Ammon's horn (tissue), 1 donor: ENCODE results near the gene DCTN3.

Source experiments
- DNase-seq: peaks from one replicate; pipeline ENCODE4 v3.0.0-alpha.2; 2016; ENCODE audit warnings: low spot score

Gene DCTN3

DNA sequence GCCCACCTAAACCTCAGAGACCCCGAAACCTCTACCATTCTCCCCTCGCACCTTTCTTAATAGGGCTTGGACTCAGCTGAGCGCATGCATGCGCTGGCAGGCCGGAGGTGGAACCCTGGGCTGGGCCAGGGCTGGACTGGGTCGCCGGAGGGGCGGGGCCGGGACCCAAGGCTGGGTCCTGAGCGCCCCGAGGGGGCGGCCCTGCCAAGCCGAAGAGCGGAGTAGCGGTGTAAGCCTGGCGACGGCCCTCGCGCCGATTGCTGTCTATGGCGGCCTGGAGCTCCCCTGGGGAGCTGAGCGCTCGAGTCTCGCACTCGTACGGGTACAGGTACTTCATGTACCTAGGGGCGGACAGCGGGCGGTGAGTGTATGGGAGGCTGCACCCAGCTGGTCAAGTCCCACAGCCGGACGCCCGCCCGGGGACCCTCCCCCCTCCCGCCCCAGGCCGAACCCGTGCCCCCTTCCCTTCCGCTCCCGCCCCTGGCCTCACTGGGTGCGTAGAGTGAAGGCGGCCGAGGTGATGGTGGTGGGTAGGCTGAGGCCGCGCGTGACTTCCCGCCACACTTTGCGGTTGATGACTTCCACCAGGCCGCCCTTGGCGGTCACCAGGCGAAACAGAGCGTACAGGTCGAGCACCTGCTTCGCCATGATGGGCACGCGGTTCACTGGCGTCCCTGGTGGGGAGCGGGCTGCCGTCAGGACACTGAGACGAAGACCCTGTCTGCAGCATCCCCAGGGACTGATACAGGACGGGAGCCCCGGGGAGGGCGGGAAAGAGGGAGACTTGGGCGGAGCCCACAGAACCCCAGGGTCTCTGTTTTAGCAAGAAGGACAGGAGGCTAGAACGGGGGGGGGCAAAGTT, 3.3 kb upstream of the DCTN3 start:
- DNase-seq, result no peak

DNA sequence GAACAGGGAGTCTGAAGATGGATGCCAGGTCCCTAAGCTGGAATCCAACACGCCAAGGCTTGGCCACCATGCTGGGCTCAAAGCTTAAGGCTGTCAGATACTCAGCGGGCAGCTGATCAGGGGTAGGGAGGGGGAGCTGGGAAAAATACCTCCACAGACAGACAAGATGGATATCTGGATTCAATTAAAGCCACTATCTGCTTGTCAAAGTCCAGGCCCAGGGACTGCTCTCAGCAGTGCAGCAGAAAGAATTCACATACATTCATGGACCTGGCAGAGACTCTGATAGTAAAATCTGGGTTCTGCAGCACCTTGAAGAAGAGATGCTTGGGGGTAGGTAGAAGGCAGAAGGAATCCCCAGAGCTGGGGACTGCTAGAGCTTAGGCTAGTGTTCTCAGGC, 5.2 kb downstream of the DCTN3 start:
- DNase-seq, result no peak

DNA sequence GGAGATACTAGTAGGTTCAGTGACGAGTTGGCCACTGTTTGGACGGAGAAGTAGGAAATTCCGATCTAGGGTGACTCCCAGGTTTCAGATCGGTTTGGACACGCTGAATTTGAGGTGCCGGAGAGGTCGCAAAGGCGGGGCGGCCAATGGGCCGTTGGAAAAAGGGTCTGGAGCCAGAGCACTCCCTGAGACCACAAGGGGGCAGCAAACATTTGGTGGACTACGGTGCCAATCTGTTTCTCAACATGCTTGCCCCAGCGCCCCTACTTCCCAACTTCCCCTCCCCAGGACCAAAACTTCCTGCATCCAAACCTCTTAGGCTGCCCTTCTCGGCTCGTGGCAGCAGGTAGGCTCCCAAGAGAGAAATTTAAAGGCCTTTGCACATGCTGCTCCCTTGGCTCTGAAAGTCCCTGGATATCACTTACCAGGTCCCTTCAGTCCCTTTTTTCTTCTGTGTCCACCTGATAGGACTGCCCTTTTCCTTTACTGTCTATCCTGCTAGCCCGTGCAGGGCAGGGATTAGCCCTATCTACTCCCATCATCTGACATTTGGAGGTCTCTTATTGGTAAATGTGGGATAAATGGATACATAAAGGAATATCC, 7.4 kb downstream of the DCTN3 start:
- peak; percentile 90 for DNase-seq

DNA sequence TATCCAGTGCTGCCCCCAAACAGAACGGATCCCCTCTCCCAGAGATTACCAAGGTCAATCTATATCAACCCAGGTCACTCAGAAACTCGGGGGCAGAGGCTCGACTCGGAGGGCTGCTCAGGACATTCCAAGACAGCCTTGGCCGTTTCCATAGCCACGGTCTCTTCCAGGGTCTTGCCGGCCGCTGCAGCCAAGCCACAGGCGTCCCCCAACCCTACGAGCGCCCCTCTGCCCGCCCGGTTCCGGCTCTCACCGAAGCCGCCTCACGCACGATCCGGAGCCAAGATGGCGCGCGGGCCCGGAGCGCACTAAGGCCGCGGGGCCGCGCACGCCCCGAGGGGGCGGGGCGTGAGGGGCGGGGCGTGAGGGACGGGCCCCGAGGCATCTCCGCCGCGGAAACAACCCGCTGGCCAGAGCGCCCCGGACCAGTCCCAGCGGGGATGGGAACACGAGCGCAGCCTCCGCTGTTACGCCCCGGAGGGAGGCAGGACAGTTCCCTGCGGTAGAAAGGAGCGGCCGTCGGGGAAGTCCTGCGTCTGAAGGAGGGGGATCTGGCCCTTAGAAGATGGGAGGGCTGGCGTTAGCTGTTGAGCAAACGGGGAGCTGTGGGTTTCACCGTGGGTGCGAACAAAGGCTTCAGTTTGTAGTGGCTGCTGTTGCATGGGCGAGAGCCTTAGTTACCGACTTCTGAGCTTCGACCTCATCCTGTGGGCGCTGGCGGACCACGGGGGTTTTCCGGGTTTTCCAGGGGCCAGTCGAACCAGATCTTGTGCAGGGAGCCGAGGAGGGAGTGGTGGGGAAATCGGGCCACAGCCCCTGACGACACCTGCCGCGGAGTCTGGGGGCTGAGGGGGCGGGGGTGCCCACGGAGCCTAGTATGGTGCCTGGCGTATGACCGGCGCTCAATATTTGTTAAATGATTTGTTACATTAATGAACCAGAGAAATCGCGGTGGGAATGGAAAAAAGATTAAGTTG, 8.2 kb downstream of the DCTN3 start, which contains the start of gene RPP25L:
Gene RPP25L (minus strand): TSS at position 287 of the 977 bp plus-strand sequence. CDS start 801 bp downstream, outside the sequence.
- DNase-seq, result peak; percentile 90

DNA sequence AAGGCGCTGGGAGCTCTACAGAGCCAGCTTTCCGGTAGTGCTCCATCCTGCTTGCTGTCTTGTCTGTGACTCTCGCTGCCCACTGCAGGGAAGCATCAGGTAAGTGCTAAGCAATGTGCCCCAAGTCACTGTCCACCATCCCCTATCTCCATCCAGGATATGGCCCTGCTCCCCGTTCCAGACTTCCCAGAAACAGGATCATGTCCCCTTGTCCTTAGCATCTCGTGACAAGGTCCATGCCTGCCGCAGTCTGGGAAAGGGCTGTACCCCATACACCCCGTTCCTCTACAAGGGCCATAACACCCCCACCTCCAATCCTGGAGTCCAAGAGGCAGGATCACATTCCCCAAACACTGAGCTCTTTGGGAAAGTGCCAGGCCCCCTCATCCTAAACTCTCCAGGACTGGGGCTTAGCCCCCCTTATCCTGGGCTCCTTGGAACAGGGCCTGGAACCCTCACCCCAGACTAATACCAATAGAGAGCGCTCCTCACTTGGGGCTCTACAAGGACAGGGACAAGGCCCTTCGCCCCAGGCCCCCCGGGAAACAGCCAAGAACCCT, 9.0 kb downstream of the DCTN3 start:
- no peak for DNase-seq

DNA sequence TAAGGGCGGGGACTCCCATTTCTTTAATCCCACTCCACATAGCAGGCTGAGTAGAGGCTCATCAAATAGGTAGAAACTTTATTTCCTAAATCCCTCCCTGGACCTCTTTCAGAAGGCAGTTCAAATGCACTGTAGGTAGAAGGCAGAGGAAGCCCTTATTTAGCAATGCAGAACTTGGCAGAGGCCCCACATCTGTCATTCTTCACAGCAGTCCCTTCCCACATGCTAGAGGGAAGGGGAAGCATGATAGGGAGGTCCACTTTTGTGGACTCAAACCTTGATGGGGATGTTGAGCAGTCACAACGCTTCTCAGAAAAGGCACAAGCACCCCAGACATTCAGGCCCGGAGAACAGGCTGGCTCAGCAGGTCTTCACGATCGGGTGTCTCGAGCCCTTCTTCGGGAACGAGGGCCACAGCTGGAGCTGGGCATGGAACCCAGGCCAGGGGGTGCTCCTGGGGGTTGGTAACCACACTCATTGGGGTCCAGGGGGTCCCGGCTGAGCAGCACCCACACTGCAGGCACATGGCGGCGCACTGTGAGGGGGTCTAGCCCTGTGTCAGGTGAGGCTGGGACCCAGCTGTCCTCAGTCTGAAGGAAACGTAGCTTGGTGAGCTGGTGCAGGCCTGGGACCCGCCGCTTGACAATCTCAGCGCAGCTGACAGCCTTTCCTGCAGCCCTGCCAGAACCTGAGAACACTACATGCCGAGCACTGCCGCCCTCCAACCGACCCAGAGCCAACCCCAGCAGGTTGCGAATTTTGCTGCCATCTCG, 9.7 kb downstream of the DCTN3 start:
- no peak for DNase-seq

DNA sequence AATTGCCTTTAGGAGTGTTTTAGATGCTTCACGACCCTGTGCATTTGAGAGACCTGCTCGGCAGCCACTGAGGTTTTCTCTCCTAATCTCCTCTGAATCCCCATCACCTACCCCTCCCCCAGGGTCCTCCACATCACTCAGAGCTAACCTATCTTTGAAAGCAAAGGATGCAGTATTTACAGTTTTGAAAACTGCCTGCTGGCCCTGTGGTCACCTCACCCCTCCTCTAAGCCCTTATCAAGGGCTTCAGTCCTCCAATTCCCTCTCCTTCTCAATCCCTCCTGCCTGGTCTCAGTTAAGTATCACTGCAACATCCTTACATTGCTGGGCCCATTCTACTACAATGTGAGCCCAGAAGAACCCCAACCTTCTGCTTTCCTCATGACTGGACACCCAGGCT, 13.0 kb downstream of the DCTN3 start:
- no peak for DNase-seq

DNA sequence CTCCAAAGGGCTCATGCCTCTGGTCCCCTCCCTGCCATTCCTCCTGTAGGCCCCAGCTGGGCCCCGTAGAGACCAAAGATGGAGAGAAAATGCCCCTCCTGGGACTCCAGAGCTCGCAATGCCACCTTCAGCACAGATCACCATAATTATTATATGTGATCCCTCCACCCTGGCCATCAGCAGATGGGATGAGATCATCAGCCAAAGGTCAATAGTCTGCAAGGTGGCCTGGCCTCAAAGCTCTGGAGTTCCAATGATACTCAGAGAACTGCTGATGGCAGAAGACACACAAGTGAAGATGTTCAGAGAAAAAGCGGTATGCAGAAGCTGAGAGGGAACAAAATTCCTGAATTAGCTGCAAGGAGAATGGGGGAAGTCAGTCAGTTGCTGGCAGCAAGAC, 13.4 kb downstream of the DCTN3 start:
- no peak for DNase-seq

DNA sequence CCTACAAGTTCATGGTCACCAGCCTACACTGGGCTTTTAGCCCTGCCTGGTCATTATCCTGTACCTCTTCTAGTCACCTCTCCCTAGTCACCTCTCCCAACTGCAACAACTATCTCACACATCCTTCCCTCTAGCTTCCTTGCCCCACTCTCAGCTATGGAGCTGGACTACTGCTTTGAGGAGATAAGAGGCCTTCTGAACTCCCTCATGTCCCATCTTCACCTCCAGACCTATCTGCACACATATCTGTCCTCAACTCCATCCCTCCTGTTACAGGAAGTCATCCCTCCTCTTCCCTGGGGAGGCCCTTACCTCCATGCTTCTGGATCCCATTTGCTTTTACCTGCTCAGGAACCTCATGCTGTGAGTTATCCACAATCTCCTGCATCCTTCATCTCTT, 14.1 kb downstream of the DCTN3 start:
- DNase-seq, result no peak

DNA sequence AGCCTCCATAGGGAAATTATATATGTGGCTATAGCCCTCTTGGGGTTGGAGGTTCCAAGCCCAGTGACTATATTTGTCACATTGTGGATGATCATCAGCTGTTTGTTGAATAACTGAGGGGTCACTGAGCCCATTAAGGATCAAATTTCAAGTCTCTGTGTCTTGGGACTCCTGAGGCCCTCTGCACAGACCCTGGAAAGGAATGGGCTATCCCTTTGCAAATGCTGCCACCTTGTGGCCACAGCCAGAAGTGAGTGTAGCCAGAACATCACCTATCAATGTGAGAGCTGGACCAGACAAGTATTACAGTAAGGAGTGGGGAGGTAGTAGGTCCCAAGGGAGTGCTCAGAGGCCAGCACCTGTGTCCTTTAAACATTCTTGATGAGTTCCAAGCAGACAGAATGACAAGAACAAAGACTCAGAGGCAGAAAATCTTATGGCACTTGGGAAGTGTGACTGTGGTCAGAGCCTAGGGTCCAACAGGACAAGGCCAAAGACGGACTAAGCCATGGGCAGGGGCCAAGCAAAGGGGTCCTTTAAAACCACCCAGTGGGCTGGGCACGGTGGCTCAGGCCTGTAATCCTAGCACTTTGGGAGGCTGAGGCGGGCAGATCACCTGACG, 16.6 kb downstream of the DCTN3 start:
- peak; percentile 90 for DNase-seq

DNA sequence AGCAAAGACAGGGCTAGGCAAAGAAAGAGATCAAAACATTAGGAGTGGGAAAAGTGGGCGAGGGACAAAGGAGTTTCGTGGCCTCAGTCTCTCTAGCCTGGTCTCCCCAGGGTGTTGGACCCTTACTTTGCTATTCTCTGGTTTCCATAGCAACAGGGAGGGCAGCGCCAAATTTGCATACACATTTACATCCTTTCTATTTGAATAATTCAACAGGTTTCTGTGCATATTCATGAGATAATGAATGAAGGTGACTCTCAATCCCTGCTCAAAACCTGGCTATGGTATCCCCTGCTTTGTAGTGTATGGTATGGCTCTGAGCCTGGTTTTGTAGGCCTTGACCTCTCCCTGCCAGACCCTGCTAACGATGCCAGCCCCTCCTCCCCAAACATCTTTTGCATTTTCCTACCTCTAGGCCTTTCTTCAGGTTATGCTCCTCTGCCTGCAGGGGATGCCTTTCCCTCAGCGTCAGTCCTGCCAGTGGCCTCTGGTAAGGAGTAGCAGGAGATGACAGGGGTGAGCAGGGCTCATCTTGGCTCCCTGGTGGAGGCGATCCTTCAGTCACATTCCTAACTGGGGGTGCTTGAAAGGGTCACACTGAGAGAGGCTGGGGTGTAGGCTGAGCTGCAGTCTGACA, 18.2 kb downstream of the DCTN3 start:
- DNase-seq, result no peak

DNA sequence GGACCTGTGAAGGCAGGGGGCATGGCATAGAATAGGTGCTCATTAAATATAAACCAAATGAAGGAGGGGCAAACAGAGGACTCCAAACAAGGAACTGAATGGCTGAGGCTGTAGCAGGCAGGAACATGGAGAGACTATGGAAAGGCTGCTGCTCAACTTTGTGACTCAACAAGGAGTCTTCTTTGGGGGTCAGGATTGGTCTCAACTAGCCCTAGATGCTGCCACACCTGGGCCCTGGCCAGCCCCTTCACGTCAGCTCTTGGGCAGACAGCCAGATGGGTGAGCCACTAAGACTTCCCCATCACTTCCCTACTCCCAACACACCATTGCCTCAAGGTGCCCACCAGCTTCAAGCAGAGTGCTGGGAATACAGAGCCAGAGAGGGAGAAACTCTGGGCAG, 19.4 kb downstream of the DCTN3 start:
- DNase-seq, result no peak

DNA sequence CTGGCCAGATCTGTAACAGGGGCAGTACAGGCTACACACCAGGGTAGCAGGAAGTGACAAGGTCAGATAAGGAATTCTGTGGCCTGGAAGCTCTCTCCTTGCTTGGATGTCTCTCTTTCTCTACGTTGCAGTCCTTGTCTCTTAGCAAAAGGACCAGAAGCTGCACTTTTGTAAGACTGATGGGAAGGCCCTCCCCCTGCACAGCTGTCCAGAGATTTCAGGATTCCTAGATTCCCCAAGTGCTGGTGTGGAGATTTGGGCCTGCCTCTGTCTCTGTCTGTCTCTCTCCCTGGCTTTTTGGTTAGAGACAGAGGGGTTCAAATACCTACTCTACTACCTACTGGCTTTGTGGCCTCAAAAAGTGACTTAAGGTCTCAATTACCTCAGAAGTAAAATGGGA, 20.7 kb downstream of the DCTN3 start:
- DNase-seq, result no peak

DNA sequence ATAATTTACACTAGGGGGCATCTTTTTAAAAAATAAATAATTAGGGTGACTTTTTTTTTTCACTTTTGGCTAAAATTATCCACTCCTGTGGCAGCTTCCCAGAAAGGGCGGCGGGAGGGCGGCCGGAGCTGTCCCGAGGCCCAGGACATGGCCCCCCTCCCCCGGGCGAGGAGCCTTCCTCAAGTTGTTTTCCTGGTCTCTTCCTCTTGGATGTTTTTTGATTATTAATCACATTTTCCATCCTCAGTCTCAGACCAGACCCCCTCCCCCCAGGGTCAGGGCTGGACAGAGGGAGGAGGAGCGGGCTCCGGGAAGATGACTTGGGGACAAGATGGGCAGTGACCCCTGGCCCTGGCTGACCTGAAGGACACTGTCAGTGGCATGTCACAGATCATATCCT, 26.1 kb downstream of the DCTN3 start:
- no peak for DNase-seq

DNA sequence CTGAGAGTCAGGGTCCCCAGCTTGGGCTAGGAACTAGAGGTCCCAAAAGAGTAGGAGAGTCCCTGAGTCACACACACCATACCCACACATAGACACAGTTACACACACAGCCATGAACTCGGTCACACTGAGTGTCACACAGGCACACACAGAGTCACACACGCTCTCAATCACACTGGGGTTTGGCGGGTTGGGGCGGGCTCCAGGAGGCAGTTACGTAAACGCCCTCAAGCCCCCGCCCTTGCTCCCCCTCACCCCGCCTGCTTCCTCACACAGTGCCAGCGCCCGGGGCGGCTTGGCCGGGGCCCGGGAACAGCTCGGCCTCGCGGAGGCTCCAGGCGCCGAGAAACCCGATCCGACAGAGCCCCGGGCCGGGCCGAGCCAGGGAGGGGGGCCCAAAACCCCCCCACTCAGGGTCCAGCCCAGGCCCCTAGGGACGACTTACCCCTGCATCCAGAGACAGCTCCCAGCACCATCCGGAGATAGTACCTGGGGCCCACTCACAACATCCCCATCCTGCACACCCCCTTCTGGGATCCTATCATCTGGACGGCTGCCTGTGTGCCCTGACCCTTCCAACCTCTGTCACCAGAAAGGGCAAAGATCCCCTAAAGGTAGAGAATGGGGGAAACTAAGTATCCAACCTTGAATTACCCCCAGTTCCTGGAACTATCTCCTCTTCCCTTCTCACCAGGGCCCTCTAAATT, 27.2 kb downstream of the DCTN3 start:
- peak; percentile 68 for DNase-seq

DNA sequence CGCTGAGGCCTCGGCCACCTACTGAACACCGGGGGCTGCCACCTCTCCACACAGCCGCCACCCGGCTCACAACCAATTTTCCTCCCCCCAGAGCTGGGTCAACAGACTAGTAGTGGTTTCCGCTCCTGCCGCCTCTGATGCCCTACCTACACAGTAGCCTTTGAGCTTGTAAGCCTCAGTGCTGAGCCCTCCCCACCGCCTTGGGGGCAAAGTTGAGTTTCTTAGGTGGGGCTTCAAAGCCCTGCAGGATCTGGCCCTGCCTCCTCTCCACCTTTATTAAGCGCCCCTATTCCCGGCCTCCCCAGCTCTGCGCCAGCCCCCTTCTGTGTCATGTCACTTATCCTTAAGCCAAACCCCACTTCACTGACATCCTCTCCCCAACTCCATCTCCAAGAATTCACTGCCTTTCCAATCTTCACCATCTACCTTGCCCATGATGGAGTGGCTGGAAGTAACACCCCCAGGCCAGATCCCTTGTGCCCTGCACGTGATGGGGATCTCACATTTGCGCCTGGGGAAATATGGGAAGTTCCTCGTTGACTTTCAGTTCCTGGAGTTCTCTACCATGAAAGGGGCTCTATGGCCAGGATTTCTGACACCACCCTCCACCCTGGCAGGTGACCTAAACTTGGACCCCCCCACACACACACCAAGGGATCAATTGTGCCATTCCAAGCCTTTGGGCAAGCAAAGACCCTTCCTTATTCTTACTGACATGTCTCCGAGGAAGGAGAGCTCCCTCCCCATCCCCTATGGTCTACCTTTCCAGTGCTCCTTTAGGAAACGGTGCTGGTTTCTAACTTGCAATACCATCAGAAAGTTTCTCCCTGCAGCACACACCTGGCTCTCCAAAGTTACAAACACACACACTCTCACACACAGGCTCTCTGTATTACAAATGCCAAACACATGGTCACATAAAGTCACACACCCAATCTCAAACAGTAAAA, 28.1 kb downstream of the DCTN3 start:
- DNase-seq, result no peak

DNA sequence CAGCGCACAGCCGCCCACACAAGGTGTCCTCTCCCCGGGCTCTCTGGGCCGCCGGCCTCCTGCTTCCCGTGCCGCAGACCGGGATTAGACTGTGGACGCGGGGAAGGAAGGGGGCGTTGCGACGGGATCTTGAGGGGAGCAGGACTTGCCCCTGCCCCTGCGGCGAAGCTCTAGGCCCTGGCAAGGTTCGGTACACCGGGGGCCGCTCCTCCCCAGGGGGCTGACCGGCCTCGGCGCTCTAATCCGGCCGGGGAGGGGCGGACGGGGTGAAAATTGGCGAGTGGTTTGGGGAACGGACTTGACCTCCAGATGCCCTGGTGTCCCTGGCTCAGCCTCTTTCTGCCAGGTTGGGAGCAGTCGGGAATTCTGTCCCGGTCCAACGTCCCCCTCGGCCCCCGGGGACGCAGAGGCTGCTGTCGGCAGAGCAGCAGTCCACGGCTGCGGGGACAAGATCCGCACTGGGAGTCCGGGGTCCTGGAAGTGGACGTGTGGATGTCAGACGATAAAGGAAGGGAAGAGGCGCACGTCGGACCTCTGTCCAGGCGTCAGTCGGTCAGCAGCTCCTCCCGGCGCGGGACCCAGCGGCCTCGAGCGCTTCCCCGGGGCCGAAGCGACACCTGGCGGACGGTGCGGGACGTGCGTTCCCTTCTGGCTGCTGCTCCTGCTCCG, 28.9 kb downstream of the DCTN3 start:
- DNase-seq, result peak; percentile 91
